Suprapubic skin (tissue), 4 donors: ENCODE measurements around the gene COLEC11. TPM values are rescaled to one million over a fixed set of nuclear protein-coding genes. Genes with fewer than 3 reads are reported as not detected.

Experiments
- DNase-seq, 2 donors: peaks; one replicate each; pipeline ENCODE4 v3.0.0-alpha.2; 2019; ENCODE audit warnings: low spot score in 2 of 2
- H3K27ac ChIP-seq: fragments of 200-600 bp; sonication (generic); one replicate; pipeline ENCODE4 v1.5.1; 2019
- H3K27me3 ChIP-seq: fragments of 200-600 bp; sonication (generic); one replicate; pipeline ENCODE4 v1.5.1; 2019
- H3K36me3 ChIP-seq: fragments of 200-600 bp; sonication (generic); one replicate; pipeline ENCODE4 v1.5.1; 2019
- H3K4me1 ChIP-seq: fragments of 200-600 bp; sonication (generic); one replicate; pipeline ENCODE4 v1.5.1; 2019
- H3K4me3 ChIP-seq: fragments of 200-600 bp; sonication (generic); one replicate; pipeline ENCODE4 v1.5.1; 2019; ENCODE audit warnings: mild to moderate bottlenecking
- H3K9me3 ChIP-seq: fragments of 200-600 bp; sonication (generic); one replicate; pipeline ENCODE4 v1.5.1; 2019
- EP300 ChIP-seq: sonication (generic); formaldehyde crosslinking; IDR thresholded peaks from one replicate; pipeline ENCODE4 v1.6.1; 2017; ENCODE audit warnings: antibody characterized with exemption
- POLR2A ChIP-seq, 2 donors: fragments of 450-650 bp; IDR thresholded peaks; one replicate each; pipeline ENCODE4 v1.6.1; 2017; ENCODE audit warnings: antibody characterized with exemption in 2 of 2, mild to moderate bottlenecking in 2 of 2, moderate library complexity in 2 of 2
- POLR2AphosphoS5 ChIP-seq, 3 donors: sonication (generic); formaldehyde crosslinking; IDR thresholded peaks; one replicate each; pipeline ENCODE4 v1.6.1; 2017; ENCODE audit warnings: antibody characterized with exemption in 3 of 3
- WGBS: methylation state at CpG from one replicate; pipeline ENCODE4 v1.1.5; 2018; 5-methylcytosine and 5-hydroxymethylcytosine counted together
- total RNA-seq, 4 donors: library from RNA; depleted of rRNA; stranded (reverse); fragments of >200 nt; gene quantifications; one replicate each; pipeline ENCODE4 v1.1.0, GENCODE V29; 2016
- TF ChIP-seq, protein P1 (sequence below), 2 donors: fragments of 200-600 bp in 1 of 2; fragments of 450-650 bp in 1 of 2; sonication (generic) in 1 of 2; IDR thresholded peaks; one replicate each; pipeline ENCODE4 v1.5.1; 2016 to 2019; ENCODE audit warnings: antibody characterized with exemption in 2 of 2, mild to moderate bottlenecking in 1 of 2, moderate library complexity in 1 of 2

The COLEC11 gene
- total RNA-seq, 4 donors from 2014 or later, result 0.39 to 0.68 TPM; not detected in 2

DNA sequence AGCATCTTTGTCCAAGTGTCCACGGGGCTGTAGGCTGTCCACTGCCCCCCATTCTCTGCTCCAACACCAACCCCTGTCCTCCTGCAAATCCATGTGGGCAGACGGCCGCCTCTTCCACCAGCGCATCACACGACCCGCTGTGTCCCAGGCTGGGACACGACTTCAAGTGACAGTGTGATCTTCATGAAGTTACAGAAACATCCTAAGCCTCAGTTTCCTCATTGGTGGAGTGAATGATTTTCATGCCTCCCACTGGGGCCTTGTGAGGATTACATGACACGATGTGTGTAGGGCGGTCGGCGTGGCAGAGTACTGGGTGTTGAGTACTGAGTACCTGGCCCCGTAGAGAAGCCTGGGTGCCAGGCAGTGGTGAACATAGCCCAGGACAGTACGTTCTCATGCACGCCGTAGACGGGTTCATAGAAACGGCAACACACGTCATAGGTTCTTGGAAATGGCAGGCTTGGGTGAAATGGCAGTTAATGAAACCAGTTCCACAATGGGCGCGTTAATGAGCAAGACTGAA is 53.8 kb downstream of the COLEC11 start:
- Histone ChIP-seq H3K36me3 (no peaks in the 10 kb centered on the region), H3K27me3 (peaks cover 6% of the 10 kb centered on the region), H3K27ac (no peak overlapping the region), H3K4me1 (peaks cover 11% of the 10 kb centered on the region), H3K4me3 (no peak overlapping the region), H3K9me3 (no peaks in the 10 kb centered on the region)
- WGBS, result 90% methylated on average over 20 of the region's 20 CpGs
- TF ChIP-seq POLR2A (IDR thresholded peaks at IDR 0.05) (no peak), EP300 (no peak), POLR2AphosphoS5 (IDR thresholded peaks at IDR 0.05) (no peak)
- TF ChIP-seq, protein P1, sequence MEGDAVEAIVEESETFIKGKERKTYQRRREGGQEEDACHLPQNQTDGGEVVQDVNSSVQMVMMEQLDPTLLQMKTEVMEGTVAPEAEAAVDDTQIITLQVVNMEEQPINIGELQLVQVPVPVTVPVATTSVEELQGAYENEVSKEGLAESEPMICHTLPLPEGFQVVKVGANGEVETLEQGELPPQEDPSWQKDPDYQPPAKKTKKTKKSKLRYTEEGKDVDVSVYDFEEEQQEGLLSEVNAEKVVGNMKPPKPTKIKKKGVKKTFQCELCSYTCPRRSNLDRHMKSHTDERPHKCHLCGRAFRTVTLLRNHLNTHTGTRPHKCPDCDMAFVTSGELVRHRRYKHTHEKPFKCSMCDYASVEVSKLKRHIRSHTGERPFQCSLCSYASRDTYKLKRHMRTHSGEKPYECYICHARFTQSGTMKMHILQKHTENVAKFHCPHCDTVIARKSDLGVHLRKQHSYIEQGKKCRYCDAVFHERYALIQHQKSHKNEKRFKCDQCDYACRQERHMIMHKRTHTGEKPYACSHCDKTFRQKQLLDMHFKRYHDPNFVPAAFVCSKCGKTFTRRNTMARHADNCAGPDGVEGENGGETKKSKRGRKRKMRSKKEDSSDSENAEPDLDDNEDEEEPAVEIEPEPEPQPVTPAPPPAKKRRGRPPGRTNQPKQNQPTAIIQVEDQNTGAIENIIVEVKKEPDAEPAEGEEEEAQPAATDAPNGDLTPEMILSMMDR (IDR thresholded peaks at IDR 0.05), result no peak
- DNase-seq, result no peak

DNA sequence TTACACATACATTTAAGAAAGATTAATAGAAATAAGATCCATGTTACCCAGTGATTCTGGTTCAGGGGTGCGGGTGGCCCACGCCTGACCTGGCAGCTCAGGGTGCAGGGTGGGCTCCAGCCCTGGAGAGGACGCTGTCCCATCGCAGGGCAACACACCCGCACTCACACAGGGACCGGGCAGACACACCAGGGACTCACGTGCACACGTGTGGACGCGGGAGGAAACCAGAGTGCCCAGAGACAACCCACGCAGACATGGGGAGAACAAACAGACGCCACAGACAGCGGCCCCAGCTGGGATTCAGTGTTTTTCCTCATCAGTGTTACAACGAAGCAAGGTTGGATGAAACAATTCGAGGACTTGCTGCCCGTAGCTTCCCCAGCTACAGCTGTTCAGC is 54.7 kb downstream of the COLEC11 start:
- Histone ChIP-seq H3K27ac (no peak overlapping the region), H3K9me3 (no peaks in the 10 kb centered on the region), H3K27me3 (peaks cover 12% of the 10 kb centered on the region), H3K36me3 (no peaks in the 10 kb centered on the region), H3K4me3 (no peak overlapping the region), H3K4me1 (peaks cover 11% of the 10 kb centered on the region)
- 74% methylated on average over 16 of the region's 16 CpGs for WGBS
- TF ChIP-seq EP300, result no peak
- TF ChIP-seq, protein P1 (IDR thresholded peaks at IDR 0.05), result no peak
- no peak for TF ChIP-seq POLR2A (IDR thresholded peaks at IDR 0.05)
- TF ChIP-seq POLR2AphosphoS5 (IDR thresholded peaks at IDR 0.05), result no peak
- DNase-seq, result no peak

DNA sequence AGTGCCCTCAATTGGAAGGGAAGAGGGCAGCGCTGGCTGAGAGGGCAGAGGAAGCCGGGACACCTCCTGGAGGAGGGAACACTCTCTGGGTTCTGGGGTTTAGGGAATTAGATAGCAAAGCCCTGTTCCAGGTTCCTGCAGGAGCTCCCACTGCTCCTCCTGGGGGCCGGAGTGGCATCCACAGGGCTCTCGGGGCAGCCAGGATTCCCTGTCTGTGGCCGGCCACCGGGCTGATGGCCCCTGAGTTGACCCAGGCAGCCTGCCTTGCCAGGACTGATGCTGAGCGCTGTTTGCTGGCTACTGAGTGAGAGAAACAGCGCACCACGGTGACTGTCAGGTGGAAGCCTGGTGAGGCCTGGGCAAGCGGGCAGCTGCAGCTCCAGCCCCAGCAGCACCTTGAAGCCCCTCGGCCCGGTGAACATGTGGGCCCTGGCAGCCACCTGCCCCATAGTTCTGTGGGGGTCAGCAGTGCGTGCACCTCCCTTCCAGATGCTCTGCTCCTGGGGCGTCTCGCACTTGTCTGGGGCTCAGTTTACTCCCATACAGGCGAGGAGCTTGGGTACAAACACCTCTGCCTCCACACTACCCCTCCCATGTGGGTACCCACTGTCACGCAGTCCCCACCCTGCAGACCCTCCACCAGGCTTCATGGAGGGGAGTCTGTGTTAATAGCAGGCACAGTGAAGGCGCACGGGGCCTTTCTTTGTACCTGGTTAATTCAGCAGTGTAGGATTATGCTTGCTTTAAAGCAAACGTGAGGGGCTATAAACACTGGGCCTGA is 55.4 kb downstream of the COLEC11 start:
- no peak overlapping the region for H3K4me3 ChIP-seq
- no peak for DNase-seq
- peaks cover 11% of the 10 kb centered on the region for H3K4me1 ChIP-seq

DNA sequence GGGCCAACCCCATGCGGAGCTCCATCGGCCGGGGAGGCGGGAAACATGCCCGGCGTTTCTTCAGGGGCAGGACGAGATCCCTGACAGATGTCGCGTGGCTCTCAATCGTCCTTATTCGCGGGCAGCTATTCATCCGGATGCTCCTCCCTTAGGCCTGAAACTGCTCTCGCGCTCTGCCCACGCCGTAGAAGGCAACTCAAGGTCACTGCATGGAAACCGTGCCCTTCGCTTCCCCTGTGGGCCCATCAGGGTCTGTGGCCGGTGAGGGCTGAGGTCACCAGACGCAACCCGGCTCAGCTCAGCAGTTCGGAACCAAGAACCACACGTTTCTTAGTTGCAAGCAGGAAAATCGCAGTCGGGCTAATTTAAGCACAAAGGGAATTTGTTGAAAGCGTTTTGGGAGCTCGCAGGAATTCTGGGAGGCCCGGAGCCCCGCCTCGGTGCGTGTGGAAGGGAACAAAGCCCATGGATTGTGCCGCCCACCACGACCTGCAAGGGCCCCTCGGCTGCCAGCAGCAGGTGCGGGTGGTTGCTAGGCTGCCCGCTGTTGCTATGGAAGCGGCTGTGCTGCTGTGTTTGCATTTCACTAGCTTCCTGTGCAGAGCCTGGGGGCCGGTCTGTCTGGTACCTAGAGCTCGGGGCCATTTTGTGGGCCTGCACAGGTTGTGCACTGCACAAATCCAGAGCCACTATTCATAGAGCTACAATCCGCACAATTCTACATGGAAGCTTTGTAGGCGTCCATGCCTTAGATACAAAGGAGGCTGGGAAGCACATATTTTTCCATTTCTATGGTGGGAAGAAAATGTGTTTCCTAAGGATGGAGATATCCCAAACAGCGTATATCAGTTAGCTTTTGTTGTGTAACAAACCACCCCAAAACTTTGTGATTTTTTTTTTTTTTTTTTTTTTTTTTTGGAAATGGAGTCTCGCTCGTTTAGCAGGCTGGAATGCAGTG is 57.1 kb downstream of the COLEC11 start:
- Histone ChIP-seq H3K4me1 (peaks cover 11% of the 10 kb centered on the region), H3K9me3 (no peaks in the 10 kb centered on the region), H3K36me3 (no peaks in the 10 kb centered on the region), H3K4me3 (peak overlapping the region; percentile 31), H3K27me3 (peaks cover 18% of the 10 kb centered on the region), H3K27ac (no peak overlapping the region)
- 50% methylated on average over 30 of the region's 45 CpGs for WGBS
- TF ChIP-seq, protein P1 (IDR thresholded peaks at IDR 0.05), result no peak
- TF ChIP-seq POLR2AphosphoS5 (IDR thresholded peaks at IDR 0.05), result no peak
- TF ChIP-seq EP300, result no peak
- TF ChIP-seq POLR2A (IDR thresholded peaks at IDR 0.05), result no peak
- no peak for DNase-seq

More for the DNA sequence above, 55.4 kb downstream of the COLEC11 start:
- Histone ChIP-seq H3K9me3 (no peaks in the 10 kb centered on the region), H3K27me3 (peaks cover 18% of the 10 kb centered on the region), H3K27ac (no peak overlapping the region), H3K36me3 (no peaks in the 10 kb centered on the region)
- WGBS, result 62% methylated on average over 4 of the region's 20 CpGs
- TF ChIP-seq POLR2AphosphoS5 (IDR thresholded peaks at IDR 0.05) (no peak), POLR2A (IDR thresholded peaks at IDR 0.05) (no peak), EP300 (no peak)
- TF ChIP-seq, protein P1 (IDR thresholded peaks at IDR 0.05), result no peak
